ENCODE data around the gene SLC6A4. TPM values are rescaled to one million over a fixed set of nuclear protein-coding genes. Genes with fewer than 3 reads are reported as not detected.

SLC6A4 gene
- total RNA-seq, 1 experiment from 2014 or later, result 0.30 TPM

- POLR2A ChIA-PET, result no interaction called here
These were observed 15.1 kb downstream of the SLC6A4 start for GRCh38 chr17:30220414-30220813.

GRCh38 chr17:30219833-30220232 is 15.7 kb downstream of the SLC6A4 start:
- no peak for DNase-seq (ENCODE audit: low read depth, low spot score)
- no peak overlapping the region for H3K4me2 ChIP-seq (ENCODE audit: low read length)
- ChIA-PET RAD21 (ENCODE audit: low non-redundant PET in 1 of 2, low total read pairs in 2 of 2, uncharacterized antibody in 2 of 2, unreplicated experiment in 2 of 2) (no interaction called here), POLR2A (no interaction called here), CTCF (no interaction called here)
- peaks cover 0 to 9% of the 10 kb centered on the region in 2 experiments; a peak in 1 of 4 replicates for H3K4me1 ChIP-seq (ENCODE audit: control insufficient read depth in 1 of 2, insufficient read depth in 2 of 2, low read length in 2 of 2)
- no peaks in the 10 kb centered on the region for H3K79me2 ChIP-seq (ENCODE audit: insufficient read depth, low read length)
- no peaks in the 10 kb centered on the region for H3K9me3 ChIP-seq (ENCODE audit: control insufficient read depth in 1 of 2, insufficient read depth in 1 of 2, low read depth in 1 of 2, low read length in 2 of 2)
- H2AFZ ChIP-seq (ENCODE audit: low read depth, low read length, poor library complexity, severe bottlenecking), result no peak overlapping the region
- TF ChIP-seq POLR2A (IDR thresholded peaks at IDR 0.05; ENCODE audit: borderline replicate concordance, extremely low read depth, insufficient read depth, insufficient read length) (no peak), EZH2 (IDR thresholded peaks at IDR 0.05) (no peak)
- H3K9ac ChIP-seq (ENCODE audit: low read length), result no peak overlapping the region
- H3K9me2 ChIP-seq (ENCODE audit: insufficient read depth), result no peaks in the 10 kb centered on the region
- H3K27ac ChIP-seq (ENCODE audit: low read depth, low read length), result no peak overlapping the region
- no peak overlapping the region for H3K4me3 ChIP-seq (replicated peaks in 1 of 2; ENCODE audit: low read depth in 1 of 2, low read length in 2 of 2)
- no peaks in the 10 kb centered on the region for H4K20me1 ChIP-seq (ENCODE audit: insufficient read depth)
- H3K36me3 ChIP-seq (ENCODE audit: control insufficient read depth in 1 of 2, insufficient read depth in 2 of 2, low read length in 2 of 2), result no peaks in the 10 kb centered on the region
- intact Hi-C loops (cut with micrococcal nuclease), result no loop called here
- no peaks in the 10 kb centered on the region for H3K27me3 ChIP-seq (ENCODE audit: insufficient read depth, low read length)
- BruUV-seq (replicated peaks), result no TSS peak
- no peak for ATAC-seq

More at GRCh38 chr17:30220414-30220813, 15.1 kb downstream of the SLC6A4 start:
- Histone ChIP-seq H3K27ac (ENCODE audit: low read depth, low read length) (no peak overlapping the region), H3K4me2 (ENCODE audit: low read length) (no peak overlapping the region), H3K79me2 (ENCODE audit: insufficient read depth, low read length) (no peaks in the 10 kb centered on the region), H3K9me3 (ENCODE audit: control insufficient read depth in 1 of 2, insufficient read depth in 1 of 2, low read depth in 1 of 2, low read length in 2 of 2) (no peaks in the 10 kb centered on the region), H3K4me3 (replicated peaks in 1 of 2; ENCODE audit: low read depth in 1 of 2, low read length in 2 of 2) (no peak overlapping the region), H3K27me3 (ENCODE audit: insufficient read depth, low read length) (no peaks in the 10 kb centered on the region), H4K20me1 (ENCODE audit: insufficient read depth) (no peaks in the 10 kb centered on the region), H2AFZ (ENCODE audit: low read depth, low read length, poor library complexity, severe bottlenecking) (no peak overlapping the region), H3K9ac (ENCODE audit: low read length) (no peak overlapping the region), H3K4me1 (ENCODE audit: control insufficient read depth in 1 of 2, insufficient read depth in 2 of 2, low read length in 2 of 2) (peaks cover 0 to 9% of the 10 kb centered on the region in 2 experiments; a peak in 1 of 4 replicates), H3K9me2 (ENCODE audit: insufficient read depth) (no peaks in the 10 kb centered on the region), H3K36me3 (ENCODE audit: control insufficient read depth in 1 of 2, insufficient read depth in 2 of 2, low read length in 2 of 2) (no peaks in the 10 kb centered on the region)
- RAD21 ChIA-PET (ENCODE audit: low non-redundant PET in 1 of 2, low total read pairs in 2 of 2, uncharacterized antibody in 2 of 2, unreplicated experiment in 2 of 2), result no interaction called here
- no peak for DNase-seq (ENCODE audit: low read depth, low spot score)
- ATAC-seq, result no peak
- CTCF ChIA-PET, result no interaction called here
- intact Hi-C loops (cut with micrococcal nuclease), result no loop called here
- BruUV-seq (replicated peaks), result no TSS peak
- no peak for TF ChIP-seq EZH2phosphoT487 (IDR thresholded peaks at IDR 0.05; ENCODE audit: borderline replicate concordance)

GRCh38 chr17:30219315-30219714 is 16.2 kb downstream of the SLC6A4 start:
- no peak overlapping the region for H3K4me2 ChIP-seq (ENCODE audit: low read length)
- no peaks in the 10 kb centered on the region for H4K20me1 ChIP-seq (ENCODE audit: insufficient read depth)
- no peaks in the 10 kb centered on the region for H3K27me3 ChIP-seq (ENCODE audit: insufficient read depth, low read length)
- POLR2A ChIA-PET, result no interaction called here
- RAD21 ChIA-PET (ENCODE audit: low non-redundant PET in 1 of 2, low total read pairs in 2 of 2, uncharacterized antibody in 2 of 2, unreplicated experiment in 2 of 2), result no interaction called here
- no peak overlapping the region for H3K4me3 ChIP-seq (replicated peaks in 1 of 2; ENCODE audit: low read depth in 1 of 2, low read length in 2 of 2)
- intact Hi-C loops (cut with micrococcal nuclease), result no loop called here
- no peak for DNase-seq (ENCODE audit: low read depth, low spot score)
- no peaks in the 10 kb centered on the region for H3K9me2 ChIP-seq (ENCODE audit: insufficient read depth)
- CTCF ChIA-PET, result no interaction called here
- BruUV-seq (replicated peaks), result no TSS peak
- H2AFZ ChIP-seq (ENCODE audit: low read depth, low read length, poor library complexity, severe bottlenecking), result no peak overlapping the region
- no peak overlapping the region for H3K27ac ChIP-seq (ENCODE audit: low read depth, low read length)
- H3K36me3 ChIP-seq (ENCODE audit: control insufficient read depth in 1 of 2, insufficient read depth in 2 of 2, low read length in 2 of 2), result no peaks in the 10 kb centered on the region
- H3K9me3 ChIP-seq (ENCODE audit: control insufficient read depth in 1 of 2, insufficient read depth in 1 of 2, low read depth in 1 of 2, low read length in 2 of 2), result no peaks in the 10 kb centered on the region
- H3K79me2 ChIP-seq (ENCODE audit: insufficient read depth, low read length), result no peaks in the 10 kb centered on the region
- no peak overlapping the region for H3K9ac ChIP-seq (ENCODE audit: low read length)
- H3K4me1 ChIP-seq (ENCODE audit: control insufficient read depth in 1 of 2, insufficient read depth in 2 of 2, low read length in 2 of 2), result peaks cover 0 to 9% of the 10 kb centered on the region in 2 experiments; a peak in 1 of 4 replicates
- no peak for ATAC-seq
- no peak for TF ChIP-seq POLR2AphosphoS5 (IDR thresholded peaks at IDR 0.05; ENCODE audit: low read depth, low read length)
- TF ChIP-seq CEBPB (IDR thresholded peaks at IDR 0.05; ENCODE audit: low read depth), result no peak
- no peak for TF ChIP-seq POLR2A (IDR thresholded peaks at IDR 0.05; ENCODE audit: borderline replicate concordance, extremely low read depth, insufficient read depth, insufficient read length)
- no peak for TF ChIP-seq YY1 (IDR thresholded peaks at IDR 0.05; ENCODE audit: extremely low read depth, insufficient replicate concordance, low read depth, low read length)
- no peak for TF ChIP-seq JUND (IDR thresholded peaks at IDR 0.05)
- no peak for TF ChIP-seq ELF1 (IDR thresholded peaks at IDR 0.05; ENCODE audit: borderline replicate concordance, low read depth)
- no peak for TF ChIP-seq CTCF (IDR thresholded peaks at IDR 0.05 in 2 of 3, conservative IDR thresholded peaks at IDR 0.05 in 1 of 3; ENCODE audit: borderline replicate concordance in 1 of 3, insufficient read depth in 1 of 3, low read depth in 2 of 3, low read length in 2 of 3)
- no peak for TF ChIP-seq ZNF274 (IDR thresholded peaks at IDR 0.05; ENCODE audit: low read depth, low read length)
- no peak for TF ChIP-seq MAX (IDR thresholded peaks at IDR 0.05)
- no peak for TF ChIP-seq TCF7L2 (IDR thresholded peaks at IDR 0.05; ENCODE audit: borderline replicate concordance, extremely low read depth, insufficient read depth, insufficient read length)
- TF ChIP-seq ZFX (IDR thresholded peaks at IDR 0.05), result no peak
